ENCODE measurements around the gene IDH3A. TPM values are rescaled to one million over a fixed set of nuclear protein-coding genes. Genes with fewer than 3 reads are reported as not detected.
A peak's percentile ranks its signal among the peaks of the same experiment; 100 is the strongest.

IDH3A gene
- total RNA-seq, 1 donor from 2014 or later = 17.7 TPM

GRCh38 chr15:78129751-78130287 lies 19.3 kb upstream of the IDH3A start:
- peak overlapping the region in 1 of 2 donors; percentile 79 for H3K27ac ChIP-seq
- peaks cover 0 to 12% of the 10 kb centered on the region in 2 donors for H3K4me1 ChIP-seq
- intact Hi-C loops (cut with DNase I) = loop anchor here (2.0 kb wide), 1 partner anchor 53 kb away; the partner anchor contains the start of gene TBC1D2B
- DNase-seq (ENCODE audit: low spot score in 2 of 2) = no peak
- TF ChIP-seq, protein P1, sequence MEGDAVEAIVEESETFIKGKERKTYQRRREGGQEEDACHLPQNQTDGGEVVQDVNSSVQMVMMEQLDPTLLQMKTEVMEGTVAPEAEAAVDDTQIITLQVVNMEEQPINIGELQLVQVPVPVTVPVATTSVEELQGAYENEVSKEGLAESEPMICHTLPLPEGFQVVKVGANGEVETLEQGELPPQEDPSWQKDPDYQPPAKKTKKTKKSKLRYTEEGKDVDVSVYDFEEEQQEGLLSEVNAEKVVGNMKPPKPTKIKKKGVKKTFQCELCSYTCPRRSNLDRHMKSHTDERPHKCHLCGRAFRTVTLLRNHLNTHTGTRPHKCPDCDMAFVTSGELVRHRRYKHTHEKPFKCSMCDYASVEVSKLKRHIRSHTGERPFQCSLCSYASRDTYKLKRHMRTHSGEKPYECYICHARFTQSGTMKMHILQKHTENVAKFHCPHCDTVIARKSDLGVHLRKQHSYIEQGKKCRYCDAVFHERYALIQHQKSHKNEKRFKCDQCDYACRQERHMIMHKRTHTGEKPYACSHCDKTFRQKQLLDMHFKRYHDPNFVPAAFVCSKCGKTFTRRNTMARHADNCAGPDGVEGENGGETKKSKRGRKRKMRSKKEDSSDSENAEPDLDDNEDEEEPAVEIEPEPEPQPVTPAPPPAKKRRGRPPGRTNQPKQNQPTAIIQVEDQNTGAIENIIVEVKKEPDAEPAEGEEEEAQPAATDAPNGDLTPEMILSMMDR (IDR thresholded peaks at IDR 0.05) = no peak
- H3K36me3 ChIP-seq = no peaks in the 10 kb centered on the region
- no peak overlapping the region for H3K4me3 ChIP-seq
- no peaks in the 10 kb centered on the region for H3K9me3 ChIP-seq
- no peaks in the 10 kb centered on the region for H3K27me3 ChIP-seq

DNA sequence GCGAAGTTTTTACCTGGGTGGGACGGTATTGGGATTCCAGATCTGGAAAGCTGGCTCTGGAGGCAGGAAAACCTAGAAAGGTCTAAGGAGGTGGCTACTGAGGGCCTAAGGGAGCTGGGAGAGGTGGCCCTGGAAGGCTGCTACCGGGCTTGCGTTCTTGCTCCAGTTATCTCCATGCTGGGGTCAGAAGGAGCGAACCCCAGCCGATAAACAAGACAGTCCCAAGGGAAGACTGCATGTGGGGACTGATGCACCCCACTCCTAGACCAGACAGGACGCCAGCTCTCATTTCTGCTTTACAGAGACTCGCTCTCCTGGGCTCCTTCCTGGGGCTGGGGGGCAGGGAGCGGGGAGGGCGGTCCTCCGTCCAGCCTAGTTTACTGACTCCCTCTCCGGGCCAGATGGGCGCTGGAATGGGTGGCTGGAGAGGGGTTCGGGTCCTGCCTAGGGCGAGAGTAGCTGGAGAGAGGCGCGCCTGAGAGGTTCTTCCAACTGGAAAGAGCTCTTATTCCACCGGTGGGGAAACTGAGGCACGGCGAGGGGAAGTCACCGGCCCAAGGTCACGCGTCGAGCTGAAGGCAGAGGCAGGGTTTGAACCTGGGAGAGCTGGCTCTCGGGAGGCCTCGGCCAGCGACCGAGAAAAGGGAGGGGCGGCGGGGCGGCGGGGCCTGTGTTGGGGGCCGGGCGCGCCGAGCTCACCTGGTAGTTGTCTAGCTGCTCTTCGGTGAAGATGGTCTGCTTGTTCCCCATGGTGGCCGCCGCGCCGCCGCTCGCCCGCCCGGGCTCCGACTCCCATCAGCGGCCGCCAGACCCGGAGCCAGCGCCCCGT lies 18.5 kb upstream of the IDH3A start:
- intact Hi-C loops (cut with DNase I) = loop anchor here (1.0 to 2.0 kb wide), 3 partner anchors 19 to 65 kb away; partner anchors contain the start of genes IDH3A and TBC1D2B
- H3K4me3 ChIP-seq = peak overlapping the region; percentile 53 to 71
- no peaks in the 10 kb centered on the region for H3K27me3 ChIP-seq
- H3K36me3 ChIP-seq = no peaks in the 10 kb centered on the region
- H3K4me1 ChIP-seq = peaks cover 0 to 12% of the 10 kb centered on the region in 2 donors
- H3K9me3 ChIP-seq = no peaks in the 10 kb centered on the region
- peak in 1 of 2 donors; percentile 63 for DNase-seq (ENCODE audit: low spot score in 2 of 2)
- TF ChIP-seq, protein P1 (IDR thresholded peaks at IDR 0.05) = no peak
- H3K27ac ChIP-seq = peak overlapping the region; percentile 45 to 79

GRCh38 chr15:78131295-78132061 lies 17.7 kb upstream of the IDH3A start, which contains the start of gene CIB2:
Gene CIB2, minus strand, starts transcription at chr15:78131445. Its CDS starts 230 bp downstream, at chr15:78131215.
- Histone ChIP-seq H3K4me1 (peaks cover 0 to 12% of the 10 kb centered on the region in 2 donors), H3K27me3 (no peaks in the 10 kb centered on the region), H3K27ac (peak within 1 kb of the TSS; percentile 71 to 79), H3K9me3 (no peaks in the 10 kb centered on the region), H3K4me3 (peak within 1 kb of the TSS; percentile 53 to 71), H3K36me3 (no peaks in the 10 kb centered on the region)
- DNase-seq (ENCODE audit: low spot score in 2 of 2) = peak in 1 of 2 donors; percentile 83
- intact Hi-C loops (cut with DNase I) = loop anchor here (1.0 to 2.0 kb wide), 4 partner anchors 18 to 110 kb away; partner anchors contain the start of genes IDH3A and TBC1D2B
- TF ChIP-seq, protein P1 (IDR thresholded peaks at IDR 0.05) = peak; percentile 56 to 91 (median 67)

DNA sequence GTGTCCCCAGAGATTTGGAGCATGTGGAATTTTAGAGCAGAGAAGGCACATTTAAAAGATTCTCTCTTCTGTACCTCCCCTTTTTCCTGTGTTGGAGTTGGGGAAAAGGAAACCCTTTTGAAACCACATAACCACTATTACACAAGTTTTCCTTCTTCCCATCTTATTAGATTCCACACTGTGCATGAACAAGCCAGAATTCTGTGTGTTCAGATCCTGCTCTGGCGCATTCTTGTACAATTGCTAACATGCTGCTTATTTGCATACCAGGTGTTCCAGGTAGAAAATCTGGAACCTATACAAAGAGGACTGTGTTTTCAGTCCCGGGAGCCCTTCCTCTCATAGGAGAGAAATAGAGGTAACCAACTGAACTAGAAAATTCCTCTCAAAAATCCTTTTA lies 15.4 kb upstream of the IDH3A start:
- TF ChIP-seq, protein P1 (IDR thresholded peaks at IDR 0.05) = no peak
- no peak overlapping the region for H3K4me3 ChIP-seq
- H3K4me1 ChIP-seq = peaks cover 0 to 12% of the 10 kb centered on the region in 2 donors
- H3K9me3 ChIP-seq = no peaks in the 10 kb centered on the region
- no peak for DNase-seq (ENCODE audit: low spot score in 2 of 2)
- no peaks in the 10 kb centered on the region for H3K27me3 ChIP-seq
- H3K27ac ChIP-seq = no peak overlapping the region
- intact Hi-C loops (cut with DNase I) = no loop called here
- H3K36me3 ChIP-seq = no peaks in the 10 kb centered on the region

DNA sequence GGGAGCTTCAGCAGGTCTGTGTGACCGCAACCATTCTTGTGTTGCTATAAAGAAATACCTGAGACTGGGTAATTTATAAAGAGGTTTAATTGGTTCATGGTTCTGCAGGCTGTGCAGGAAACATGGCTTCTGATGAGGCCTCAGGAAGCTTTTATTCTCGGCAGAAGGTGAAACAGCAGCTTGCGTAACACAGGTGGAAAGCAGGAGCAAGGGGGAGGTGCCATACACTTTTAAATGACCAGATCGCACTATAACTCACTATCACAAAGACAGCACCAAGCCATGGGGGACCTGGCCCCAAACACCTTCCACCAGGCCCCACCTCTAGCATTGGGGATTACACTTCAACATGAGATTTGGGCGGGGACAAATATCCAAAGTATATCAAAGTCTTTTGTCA lies 9.6 kb upstream of the IDH3A start:
- TF ChIP-seq, protein P1 (IDR thresholded peaks at IDR 0.05) = no peak
- intact Hi-C loops (cut with DNase I) = no loop called here
- Histone ChIP-seq H3K27ac (no peak overlapping the region), H3K27me3 (no peaks in the 10 kb centered on the region), H3K4me3 (no peak overlapping the region), H3K4me1 (no peaks in the 10 kb centered on the region), H3K36me3 (no peaks in the 10 kb centered on the region), H3K9me3 (no peaks in the 10 kb centered on the region)
- peak in 1 of 2 donors; percentile 40 for DNase-seq (ENCODE audit: low spot score in 2 of 2)
